ENCODE results near the gene LCE2B. TPM values are rescaled to one million over a fixed set of nuclear protein-coding genes. Genes with fewer than 3 reads are reported as not detected.
"Not testable (repeated sequence)": the region's sequence is repeated elsewhere in the genome, so short reads cannot be mapped to it uniquely, and the experiment has no call there.

Gene LCE2B
- total and polyA plus RNA-seq, 8 donors = not detected

DNA sequence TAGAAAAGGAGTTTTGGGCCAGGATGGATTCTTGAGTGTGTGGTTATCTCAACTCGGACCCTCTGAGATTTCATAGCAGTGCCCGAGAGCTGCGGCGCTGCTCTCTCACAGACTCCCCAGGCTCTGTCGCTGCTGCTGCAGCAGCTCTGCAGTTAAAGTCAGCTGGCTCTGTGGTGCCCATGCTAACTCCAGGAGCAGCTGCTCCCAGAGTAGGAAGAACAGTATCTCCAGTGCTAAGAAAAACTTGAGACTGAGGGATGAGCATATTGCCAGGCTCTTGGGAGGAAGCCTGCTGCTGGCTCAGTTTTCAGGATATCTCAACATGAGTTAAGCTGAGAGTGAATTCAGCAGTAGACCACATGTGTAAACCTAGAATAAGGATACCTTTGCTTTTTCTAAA lies 18.3 kb upstream of the LCE2B start:
- H3K27me3 ChIP-seq = peaks cover 0 to 7% of the 10 kb centered on the region in 2 donors
- intact Hi-C loops (cut with DNase I) = no loop called here

DNA sequence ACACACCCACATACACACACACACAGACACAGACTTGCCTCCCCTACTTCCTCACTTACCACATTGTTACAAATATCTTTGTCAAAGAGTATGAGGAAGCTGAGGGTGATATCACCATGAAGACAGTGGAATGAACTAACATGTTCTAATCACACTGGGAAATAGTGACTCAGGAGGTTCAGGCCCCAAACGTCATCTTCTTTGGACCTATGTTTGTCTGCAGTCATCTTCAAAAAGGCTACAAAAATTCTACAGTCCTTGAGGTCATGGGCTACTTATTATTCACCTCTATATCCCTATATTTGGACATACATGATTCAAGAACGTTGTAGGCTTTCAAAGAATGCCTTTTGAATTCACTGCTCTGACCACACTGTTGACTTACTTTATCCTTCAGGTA lies 12.9 kb upstream of the LCE2B start:
- intact Hi-C loops (cut with DNase I) = no loop called here
- Histone ChIP-seq H3K9me3 (no peaks in the 10 kb centered on the region), H3K4me1 (no peaks in the 10 kb centered on the region), H3K27me3 (no peaks in the 10 kb centered on the region), H3K27ac (no peak overlapping the region), H3K4me3 (no peak overlapping the region), H3K36me3 (no peaks in the 10 kb centered on the region)
- DNase-seq = no peak
- TF ChIP-seq, protein P1, sequence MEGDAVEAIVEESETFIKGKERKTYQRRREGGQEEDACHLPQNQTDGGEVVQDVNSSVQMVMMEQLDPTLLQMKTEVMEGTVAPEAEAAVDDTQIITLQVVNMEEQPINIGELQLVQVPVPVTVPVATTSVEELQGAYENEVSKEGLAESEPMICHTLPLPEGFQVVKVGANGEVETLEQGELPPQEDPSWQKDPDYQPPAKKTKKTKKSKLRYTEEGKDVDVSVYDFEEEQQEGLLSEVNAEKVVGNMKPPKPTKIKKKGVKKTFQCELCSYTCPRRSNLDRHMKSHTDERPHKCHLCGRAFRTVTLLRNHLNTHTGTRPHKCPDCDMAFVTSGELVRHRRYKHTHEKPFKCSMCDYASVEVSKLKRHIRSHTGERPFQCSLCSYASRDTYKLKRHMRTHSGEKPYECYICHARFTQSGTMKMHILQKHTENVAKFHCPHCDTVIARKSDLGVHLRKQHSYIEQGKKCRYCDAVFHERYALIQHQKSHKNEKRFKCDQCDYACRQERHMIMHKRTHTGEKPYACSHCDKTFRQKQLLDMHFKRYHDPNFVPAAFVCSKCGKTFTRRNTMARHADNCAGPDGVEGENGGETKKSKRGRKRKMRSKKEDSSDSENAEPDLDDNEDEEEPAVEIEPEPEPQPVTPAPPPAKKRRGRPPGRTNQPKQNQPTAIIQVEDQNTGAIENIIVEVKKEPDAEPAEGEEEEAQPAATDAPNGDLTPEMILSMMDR (IDR thresholded peaks at IDR 0.05) = no peak
- ATAC-seq = no peak

More for the DNA sequence above, 18.3 kb upstream of the LCE2B start:
- Histone ChIP-seq H3K27ac (no peak overlapping the region), H3K4me1 (no peaks in the 10 kb centered on the region), H3K9me3 (no peaks in the 10 kb centered on the region), H3K36me3 (no peaks in the 10 kb centered on the region), H3K4me3 (no peak overlapping the region)
- DNase-seq = no peak
- no peak for ATAC-seq
- TF ChIP-seq, protein P1 (IDR thresholded peaks at IDR 0.05) = no peak

DNA sequence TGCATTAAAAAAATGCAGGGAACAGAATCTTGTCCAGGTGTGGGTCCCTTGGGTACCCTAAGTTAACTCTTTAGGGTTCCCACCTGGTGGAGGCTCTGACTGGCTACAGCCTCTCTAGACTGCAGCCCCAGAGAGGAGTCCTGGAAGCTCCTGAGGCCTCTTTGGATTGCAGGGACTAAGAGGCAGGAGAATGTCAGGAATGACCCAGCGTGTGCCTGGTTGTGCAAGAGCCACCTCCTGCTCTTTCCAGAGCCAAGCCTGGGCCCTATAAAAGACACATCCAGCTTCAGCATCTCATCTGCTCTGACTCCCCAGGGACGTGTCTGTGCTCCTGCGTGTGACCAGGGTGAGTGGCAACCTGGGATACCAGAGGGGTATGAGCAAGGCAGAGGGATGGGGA lies 10.9 kb upstream of the LCE2B start, which contains the start of gene LCE2C:
LCE2C (plus strand) TSS at position 297 of the 400 bp plus-strand sequence. CDS start 737 bp downstream, outside the sequence.
- H3K4me3 ChIP-seq; H3K27me3 ChIP-seq; H3K4me1 ChIP-seq; ATAC-seq; DNase-seq; H3K27ac ChIP-seq; H3K9me3 ChIP-seq; H3K36me3 ChIP-seq; intact Hi-C loops (cut with DNase I): not testable (repeated sequence)

DNA sequence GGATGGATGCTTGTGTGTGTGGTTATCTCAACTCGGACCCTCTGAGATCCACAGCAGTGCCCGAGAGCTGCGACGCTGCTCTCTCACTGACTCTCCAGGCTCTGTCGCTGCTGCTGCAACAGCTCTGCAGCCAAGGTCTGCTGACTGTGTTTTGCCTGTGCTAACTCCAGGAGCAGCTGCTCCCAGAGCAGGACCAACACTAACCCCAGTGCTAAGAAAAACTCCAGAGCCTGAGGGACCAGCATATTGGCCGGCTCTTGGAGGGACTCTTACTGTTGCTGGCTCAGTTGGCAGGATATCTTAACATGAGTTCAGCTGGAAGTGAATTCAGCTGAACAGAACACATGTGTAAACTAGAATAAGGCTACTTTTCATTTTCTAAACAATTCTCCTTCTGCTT lies 6.5 kb upstream of the LCE2B start:
- H3K36me3 ChIP-seq = no peaks in the 10 kb centered on the region
- no peaks in the 10 kb centered on the region for H3K4me1 ChIP-seq
- H3K9me3 ChIP-seq = no peaks in the 10 kb centered on the region
- no peak overlapping the region for H3K4me3 ChIP-seq
- no peak overlapping the region for H3K27ac ChIP-seq
- TF ChIP-seq, protein P1 (IDR thresholded peaks at IDR 0.05) = no peak
- DNase-seq (no peak), ATAC-seq (no peak)
- peaks cover 0 to 7% of the 10 kb centered on the region in 2 donors for H3K27me3 ChIP-seq
- intact Hi-C loops (cut with DNase I) = no loop called here

DNA sequence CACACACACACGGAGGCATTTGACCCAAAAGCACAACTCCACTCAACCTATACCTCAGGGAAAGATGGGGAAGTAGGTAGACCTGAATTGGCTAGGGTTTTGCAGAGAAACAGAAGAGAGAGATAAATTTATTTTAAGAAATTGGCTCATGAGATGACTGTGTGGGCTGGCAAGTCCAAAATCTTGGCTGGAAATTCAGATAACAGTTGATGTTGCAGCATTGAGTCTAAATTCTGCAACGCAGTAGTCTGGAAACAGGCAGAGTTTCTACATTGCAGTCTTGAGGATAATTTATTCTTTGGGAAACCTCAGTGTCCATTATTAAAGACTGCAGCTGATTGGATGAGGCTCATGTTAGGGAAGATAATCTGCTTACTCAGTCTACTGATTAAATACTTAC lies 4.3 kb upstream of the LCE2B start:
- ATAC-seq (no peak), DNase-seq (no peak)
- Histone ChIP-seq H3K36me3 (no peaks in the 10 kb centered on the region), H3K27me3 (peaks cover 0 to 7% of the 10 kb centered on the region in 2 donors), H3K4me3 (no peak overlapping the region), H3K9me3 (no peaks in the 10 kb centered on the region), H3K27ac (no peak overlapping the region), H3K4me1 (no peaks in the 10 kb centered on the region)
- intact Hi-C loops (cut with DNase I) = no loop called here
- TF ChIP-seq, protein P1 (IDR thresholded peaks at IDR 0.05) = no peak

DNA sequence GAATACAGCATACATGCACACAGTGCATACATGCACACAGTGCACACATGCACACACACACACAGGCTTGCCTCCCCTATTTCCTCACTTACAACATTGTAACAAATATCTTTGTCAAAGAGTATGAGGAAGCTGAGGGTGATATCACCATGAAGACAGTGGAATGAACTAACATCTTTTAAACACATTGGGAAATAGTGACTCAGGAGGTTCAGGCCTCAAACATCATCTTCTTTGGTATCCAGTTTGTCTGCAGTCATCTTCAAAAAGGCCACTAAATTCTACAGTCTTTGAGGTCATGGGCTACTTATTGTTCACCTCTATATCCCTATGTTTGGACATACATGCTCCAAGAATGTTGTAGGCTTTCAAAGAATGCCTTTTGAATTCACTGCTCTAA lies 2.1 kb upstream of the LCE2B start:
- no peak overlapping the region for H3K4me3 ChIP-seq
- peaks cover 0 to 7% of the 10 kb centered on the region in 2 donors for H3K27me3 ChIP-seq
- DNase-seq (no peak), ATAC-seq (no peak)
- intact Hi-C loops (cut with DNase I) = no loop called here
- H3K27ac ChIP-seq = no peak overlapping the region
- no peaks in the 10 kb centered on the region for H3K36me3 ChIP-seq
- no peaks in the 10 kb centered on the region for H3K4me1 ChIP-seq
- TF ChIP-seq, protein P1 (IDR thresholded peaks at IDR 0.05) = no peak
- no peaks in the 10 kb centered on the region for H3K9me3 ChIP-seq
